Measurements from ENCODE around the gene KRTAP9-4.

DNA sequence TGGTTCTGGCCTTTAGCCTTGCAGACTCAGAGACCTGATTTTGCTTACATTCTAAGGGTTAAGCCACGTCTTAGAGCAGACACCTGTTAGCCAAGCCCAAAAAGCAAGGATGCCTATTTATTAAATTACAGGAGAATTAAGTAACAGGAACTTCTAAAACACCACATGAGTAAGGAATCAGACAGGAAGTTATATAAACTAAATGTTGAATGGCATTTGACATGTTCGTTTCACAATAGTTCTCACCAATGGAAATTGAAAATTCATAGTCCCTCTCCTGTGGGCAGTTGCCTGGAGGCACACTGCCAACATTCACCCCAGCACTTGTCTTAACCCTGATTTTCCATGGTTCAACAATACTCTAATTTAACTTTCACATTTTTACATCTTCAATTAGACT, 35.1 kb downstream of the KRTAP9-4 start:
- TF ChIP-seq, protein P1, sequence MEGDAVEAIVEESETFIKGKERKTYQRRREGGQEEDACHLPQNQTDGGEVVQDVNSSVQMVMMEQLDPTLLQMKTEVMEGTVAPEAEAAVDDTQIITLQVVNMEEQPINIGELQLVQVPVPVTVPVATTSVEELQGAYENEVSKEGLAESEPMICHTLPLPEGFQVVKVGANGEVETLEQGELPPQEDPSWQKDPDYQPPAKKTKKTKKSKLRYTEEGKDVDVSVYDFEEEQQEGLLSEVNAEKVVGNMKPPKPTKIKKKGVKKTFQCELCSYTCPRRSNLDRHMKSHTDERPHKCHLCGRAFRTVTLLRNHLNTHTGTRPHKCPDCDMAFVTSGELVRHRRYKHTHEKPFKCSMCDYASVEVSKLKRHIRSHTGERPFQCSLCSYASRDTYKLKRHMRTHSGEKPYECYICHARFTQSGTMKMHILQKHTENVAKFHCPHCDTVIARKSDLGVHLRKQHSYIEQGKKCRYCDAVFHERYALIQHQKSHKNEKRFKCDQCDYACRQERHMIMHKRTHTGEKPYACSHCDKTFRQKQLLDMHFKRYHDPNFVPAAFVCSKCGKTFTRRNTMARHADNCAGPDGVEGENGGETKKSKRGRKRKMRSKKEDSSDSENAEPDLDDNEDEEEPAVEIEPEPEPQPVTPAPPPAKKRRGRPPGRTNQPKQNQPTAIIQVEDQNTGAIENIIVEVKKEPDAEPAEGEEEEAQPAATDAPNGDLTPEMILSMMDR (IDR thresholded peaks at IDR 0.05; ENCODE audit: low read depth, low read length), result no peak
- no peak for TF ChIP-seq EZH2phosphoT487 (IDR thresholded peaks at IDR 0.05; ENCODE audit: low read depth)
